GM19035 (cell line): ENCODE measurements around the gene ZNRF3.
"Not testable (repeated sequence)": the region's sequence is repeated elsewhere in the genome, so short reads cannot be mapped to it uniquely, and the experiment has no call there.

ENCODE experiments used
- ATAC-seq: cut with Tn5 transposase; IDR thresholded peaks from one replicate; pipeline ENCODE4 v1.9.1; 2021; ENCODE audit not compliant: unreplicated experiment

Gene ZNRF3

DNA sequence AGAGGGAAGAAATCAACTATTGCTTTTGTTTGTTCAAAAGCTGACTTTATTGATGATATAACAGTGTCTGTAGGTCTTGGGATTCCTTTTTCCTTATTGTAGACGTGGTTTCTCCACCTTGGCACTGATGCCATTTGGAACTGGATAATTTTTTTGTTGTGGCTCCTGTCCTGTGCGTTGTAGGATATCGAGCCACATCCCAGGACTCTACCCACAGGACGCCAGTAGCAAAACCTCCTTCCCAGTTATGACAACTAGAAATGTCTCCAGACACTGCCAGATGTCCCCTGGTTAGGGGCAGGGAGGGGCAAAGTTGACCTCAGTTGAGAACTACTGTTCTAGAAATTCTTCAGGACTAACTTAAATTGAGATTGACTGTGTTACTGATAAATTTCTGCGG, 45.8 kb downstream of the ZNRF3 start:
- no peak for ATAC-seq

DNA sequence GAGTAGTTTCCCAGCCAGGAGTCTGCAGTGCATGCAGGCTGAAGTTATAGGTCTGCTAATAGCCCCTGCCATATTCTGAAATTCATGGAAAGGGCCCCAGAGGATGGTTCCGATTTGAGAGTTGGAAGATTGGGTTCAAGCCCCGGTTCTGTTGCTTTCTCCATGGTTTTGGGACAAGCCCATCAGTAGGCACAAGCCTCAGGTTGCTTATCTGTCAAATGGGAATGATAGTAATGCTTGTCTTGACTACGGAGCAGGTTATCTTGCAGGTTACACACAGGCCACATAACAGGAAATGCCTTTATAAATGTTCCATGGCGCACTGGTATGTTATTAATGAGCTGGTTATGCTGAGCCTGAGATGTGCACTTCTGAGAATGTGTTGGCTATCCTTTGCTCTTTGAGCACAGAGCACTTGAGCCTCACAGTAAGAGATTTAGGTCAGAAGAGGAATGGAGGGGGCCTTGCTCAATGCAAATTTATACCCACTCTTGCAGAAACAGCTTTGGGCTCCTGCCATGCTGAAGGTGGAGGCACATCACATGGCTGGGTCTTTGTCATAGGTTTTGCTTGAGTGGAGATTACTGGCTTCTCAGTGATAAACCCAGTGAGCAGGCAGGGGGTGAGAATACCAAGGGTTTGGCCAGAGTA, 47.1 kb downstream of the ZNRF3 start:
- ATAC-seq: no peak

DNA sequence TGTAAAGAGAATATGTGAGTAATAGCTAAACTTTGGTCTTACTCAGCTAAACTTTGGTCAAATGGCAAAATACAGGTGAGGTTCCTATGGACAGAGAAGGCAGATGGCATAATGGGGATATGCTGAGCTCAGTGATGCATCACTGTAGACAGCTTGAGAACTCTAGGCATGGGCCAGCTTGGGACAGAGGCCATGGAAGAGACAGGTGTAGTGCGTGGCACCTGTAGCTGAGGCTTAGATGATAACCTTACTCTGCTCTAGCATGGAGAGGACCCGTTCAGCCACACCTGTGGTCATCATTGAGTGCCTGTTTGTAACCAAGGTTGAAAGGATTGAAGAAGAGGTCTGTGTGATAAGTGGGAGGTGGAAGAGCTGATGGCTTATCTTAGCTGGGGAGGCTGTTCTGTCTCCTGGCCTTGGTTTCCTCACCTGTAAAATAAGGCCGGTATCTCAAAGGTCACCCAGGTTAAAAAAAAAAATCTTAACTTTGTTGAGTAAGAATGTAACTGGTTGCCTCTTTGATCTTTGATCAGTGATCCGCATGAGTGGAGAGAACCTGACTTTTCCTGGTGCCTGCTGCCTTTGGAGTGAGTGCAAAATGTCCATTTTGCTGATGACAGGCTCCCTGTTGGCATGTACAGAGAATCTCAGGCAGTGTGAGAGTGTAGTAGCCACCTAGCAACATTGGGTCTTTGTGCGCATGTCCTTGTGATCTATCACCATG, 48.6 kb downstream of the ZNRF3 start:
- no peak for ATAC-seq

DNA sequence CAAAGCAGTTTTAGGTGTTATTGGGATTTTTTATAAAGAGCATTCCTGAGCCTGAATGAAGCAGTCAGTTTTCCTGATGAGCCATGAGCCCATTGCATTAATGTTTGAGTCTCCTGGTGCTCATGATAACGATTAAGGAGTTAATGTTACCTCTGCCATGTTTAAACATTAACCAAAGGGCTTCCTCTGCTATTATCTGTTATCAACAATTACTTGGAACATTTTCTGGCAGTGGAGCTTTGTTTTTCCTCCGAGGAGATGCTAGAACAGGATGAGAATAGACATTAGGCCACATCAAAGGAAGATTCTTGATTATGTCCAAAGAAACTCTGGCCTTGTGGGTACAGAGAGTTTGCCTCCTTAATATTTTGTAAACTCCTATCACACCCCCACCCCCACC, 49.9 kb downstream of the ZNRF3 start:
- ATAC-seq: no peak

DNA sequence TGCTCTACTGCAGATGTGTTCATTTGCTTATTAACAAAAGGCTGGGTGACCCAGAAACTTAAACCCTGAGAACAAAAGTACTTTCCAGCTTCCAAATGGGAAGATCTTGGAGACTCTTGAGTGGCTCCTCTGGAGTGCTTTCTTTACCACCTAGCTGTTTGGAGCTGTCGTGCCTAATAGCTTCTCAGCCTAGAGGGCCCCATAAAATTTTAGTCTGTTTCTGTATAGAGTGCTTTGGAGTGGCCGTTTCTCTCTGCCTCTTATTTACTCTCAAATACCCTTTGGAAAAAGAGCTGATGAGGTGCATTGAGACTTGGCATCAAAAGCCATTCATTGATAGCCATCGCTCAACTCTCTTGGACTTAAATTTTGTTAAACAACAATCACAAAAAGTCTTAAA, 50.7 kb downstream of the ZNRF3 start:
- ATAC-seq: no peak

DNA sequence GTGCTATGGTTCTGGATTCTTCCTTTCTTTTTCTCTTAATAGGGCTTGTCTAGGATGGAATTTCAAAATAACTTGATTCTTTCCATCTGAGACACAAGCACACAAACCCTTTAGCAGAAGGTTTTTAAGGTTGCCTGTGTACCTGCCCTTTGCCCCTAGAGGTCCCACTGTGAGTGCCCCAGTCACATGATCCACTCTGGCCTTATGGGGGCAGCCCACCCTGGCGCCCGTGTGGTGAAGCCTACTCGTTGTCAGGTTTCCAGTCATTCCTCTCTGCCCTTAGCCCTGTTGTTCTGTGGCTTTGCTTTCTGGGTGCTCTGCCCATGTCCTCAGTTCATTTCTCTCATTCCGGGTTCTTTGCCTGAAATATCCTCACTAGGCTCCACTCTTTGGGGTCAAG, 51.8 kb downstream of the ZNRF3 start:
- no peak for ATAC-seq

DNA sequence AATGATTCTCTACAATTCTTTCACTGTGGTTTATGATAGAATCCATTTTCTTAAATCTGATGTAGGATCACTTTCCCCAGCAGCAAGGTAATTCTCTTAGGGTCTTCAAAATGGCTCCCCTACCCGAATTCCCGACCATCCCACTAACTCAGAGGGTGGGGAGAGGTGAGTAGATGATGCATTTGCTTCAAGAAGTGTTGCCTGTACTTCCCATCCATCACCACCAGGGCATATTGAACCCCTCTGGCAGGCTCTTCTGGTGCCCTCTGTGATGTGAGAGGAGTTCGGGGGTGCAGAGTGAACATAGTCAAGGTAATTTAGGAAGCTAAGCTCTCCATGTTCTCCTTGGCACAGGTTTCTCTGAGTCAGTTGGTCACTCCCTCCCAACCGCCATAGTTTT, 52.3 kb downstream of the ZNRF3 start:
- no peak for ATAC-seq

DNA sequence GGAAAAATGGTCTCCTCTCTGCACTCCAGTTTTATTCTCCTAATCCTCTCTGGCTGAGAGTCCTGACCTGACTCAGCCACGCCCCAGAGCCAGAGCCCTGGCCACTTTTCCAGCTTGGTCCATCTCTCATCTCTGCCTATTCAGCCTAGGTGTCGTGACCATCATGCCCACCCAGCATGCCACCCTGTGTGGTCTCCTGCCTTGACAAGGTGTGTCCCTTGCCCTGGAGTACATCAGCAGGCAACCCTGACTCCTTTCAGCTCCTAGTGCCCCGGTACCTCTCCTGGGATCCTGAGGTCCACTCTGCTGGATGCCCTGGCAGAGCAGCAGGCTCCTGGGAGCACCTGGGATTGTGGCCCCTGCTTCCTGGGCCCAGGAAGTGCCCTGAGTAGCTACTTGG, 52.8 kb downstream of the ZNRF3 start:
- no peak for ATAC-seq

DNA sequence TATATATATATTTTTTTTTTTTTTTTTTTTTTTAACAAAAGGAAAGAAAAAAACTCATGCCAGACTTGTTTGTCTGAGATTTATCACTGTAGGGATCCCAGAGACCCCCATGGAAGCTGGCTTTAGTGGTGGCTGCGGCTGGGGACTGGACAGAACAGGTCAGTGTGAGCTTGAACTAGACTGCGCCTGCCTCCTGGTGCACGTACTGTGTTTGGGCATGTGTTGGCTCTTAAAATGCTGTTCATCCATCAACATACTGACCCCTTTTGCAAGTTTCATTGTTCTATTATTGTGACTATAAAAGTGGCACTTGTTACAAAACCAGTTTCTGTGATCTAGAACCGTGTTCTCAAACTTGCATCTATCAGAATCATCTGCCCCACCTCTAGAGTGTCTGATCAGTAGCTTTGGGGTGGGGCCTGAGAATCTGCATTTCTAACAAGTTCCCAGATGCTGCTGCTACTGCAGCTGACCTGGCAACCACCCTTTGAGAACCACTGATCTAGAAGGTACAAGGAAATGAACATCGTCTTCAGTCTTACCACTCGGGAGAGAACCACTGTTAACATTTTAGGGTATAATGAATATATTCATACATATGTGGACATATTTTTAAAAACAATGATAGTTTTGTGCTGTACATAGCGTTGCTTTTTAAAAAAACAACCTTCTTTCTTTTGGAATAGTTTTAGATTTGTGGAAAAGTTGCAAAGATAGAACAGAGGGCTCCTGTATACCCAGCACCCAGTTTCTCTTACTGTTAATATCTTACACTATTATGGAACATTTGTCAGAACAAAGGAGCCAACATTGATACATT, 54.0 kb downstream of the ZNRF3 start:
- ATAC-seq: no peak

DNA sequence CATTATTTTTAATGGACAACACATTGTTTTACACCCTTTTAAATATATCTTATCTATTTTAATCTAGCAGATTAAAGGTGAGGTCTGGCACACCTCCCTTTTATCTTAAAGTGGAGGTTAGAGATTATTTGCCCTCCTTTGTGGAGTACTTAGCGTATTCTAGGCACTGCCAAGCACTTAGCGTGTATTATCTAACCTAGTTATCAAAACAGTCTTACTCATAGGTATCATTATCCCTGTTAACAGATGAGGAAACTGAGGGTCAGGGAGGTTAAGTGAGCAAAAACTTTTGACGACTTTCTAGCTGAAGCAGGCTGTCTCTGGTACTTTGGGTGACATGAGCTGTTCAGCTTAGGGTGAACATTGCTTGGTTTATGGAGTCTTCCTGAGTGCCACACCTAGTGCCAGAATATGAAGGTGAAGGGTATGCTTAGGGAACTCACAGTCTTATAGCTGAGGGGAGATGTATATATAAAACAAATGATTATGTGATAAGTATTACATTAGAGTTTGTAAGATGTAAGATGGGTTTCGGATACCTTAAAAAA, 55.0 kb downstream of the ZNRF3 start:
- no peak for ATAC-seq

DNA sequence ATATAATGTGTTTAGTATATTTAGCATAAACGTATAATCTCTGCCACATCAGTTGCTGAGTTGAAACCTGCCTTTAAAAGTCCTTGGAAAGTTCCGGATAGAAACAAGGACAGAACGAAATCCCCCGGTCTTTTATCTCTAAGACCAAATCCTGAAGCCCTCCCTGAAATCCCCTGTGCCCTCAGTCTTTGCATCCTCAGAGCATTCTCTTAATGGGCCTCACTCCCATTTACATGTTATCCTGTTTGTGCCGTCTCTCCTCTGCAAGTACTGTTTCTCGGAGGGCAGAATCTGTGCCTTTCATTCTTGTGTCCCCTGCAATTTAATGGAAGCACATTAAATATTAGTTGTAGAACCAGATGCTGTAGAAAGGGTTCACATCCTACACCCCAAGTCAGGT, 56.0 kb downstream of the ZNRF3 start:
- no peak for ATAC-seq

DNA sequence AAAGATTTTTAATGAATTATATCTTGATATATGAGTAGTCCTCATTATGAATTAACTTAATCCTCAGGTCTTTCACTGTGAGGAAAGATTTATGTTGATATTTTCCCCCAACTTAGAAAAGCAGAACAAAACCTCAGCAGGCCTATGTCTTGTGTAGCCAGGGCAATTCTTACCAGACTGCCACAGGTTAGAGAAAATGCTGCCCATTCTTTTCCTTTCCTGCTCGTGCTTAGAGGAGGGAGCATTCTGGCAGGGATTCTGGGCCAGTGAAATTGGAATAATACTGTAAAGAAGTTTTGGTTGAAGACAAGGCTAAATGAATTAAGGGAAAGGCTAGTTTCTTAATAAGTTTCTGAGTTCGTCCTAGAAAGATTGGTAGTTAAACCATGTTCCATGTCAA, 56.6 kb downstream of the ZNRF3 start:
- no peak for ATAC-seq

DNA sequence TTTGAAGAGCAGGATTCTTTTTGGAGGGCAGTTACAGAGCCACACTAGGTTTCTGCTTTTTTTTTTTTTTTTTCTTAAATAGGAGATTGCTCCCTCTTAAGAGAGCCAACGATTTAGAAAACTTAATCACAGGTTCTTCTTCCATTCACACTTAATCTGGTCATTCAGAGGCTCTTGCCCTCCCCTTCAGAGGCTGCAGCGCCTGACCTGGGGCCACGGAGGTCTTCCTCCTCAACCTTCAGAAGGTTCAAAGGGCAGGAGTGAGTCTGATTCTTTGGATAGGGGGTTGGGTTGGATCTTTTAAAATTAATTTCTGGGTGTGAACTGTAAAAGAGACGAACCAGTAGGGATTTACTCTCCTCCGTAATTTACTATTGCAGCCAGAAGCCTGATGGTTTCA, 57.1 kb downstream of the ZNRF3 start:
- ATAC-seq: no peak

DNA sequence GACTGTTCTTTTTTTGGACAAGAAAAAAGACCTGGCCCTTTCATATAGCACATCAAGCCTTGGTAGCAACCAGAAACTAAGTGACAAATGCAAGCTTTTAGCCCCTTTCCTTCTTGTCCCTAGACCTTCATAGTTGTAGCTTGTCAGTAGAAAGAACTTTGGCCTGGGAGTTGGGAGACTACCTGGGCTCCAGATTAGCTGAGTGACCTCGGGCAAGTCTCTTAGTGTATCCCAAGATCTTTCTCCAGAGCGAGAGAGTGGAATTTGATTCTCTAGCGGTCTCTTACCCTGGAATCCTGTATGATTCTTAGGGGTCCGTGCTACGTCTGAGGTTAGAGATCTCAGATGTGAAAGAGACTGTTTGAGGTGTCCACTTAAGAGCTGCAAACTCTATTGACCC, 59.0 kb downstream of the ZNRF3 start:
- ATAC-seq: no peak

DNA sequence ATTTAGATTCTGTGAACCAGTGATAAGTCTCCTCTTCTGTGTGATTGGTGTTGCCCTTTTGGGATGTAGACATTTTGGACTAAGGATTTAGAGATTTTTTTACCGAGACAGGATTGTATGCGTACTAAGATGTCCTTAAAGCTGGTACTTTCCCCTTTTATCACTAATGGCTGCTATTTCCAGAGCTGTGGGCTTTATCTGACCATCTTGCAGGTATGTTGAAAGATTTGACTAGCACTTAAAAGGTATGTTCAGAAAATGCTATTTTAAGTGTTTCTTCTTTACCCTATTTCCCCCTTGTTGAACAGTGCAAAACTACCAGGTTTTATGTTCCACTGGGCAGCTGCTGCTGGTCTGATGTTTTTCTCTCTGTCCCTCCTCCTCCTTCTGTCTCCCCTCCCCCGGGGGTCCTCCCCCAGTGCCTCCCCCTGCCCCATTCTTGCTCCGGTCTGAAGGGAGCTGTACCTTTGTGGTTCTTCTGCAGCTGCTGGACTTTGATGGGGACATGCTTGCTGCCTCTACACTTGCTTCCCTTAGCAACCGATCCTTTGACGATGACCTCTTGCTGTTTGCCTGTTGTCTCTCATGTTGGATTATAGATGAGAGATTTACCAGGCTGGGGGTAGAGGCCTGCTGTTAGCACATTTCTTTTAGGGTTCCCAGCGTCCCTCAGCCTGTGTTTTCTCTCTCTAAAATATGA, 59.6 kb downstream of the ZNRF3 start:
- ATAC-seq: no peak

DNA sequence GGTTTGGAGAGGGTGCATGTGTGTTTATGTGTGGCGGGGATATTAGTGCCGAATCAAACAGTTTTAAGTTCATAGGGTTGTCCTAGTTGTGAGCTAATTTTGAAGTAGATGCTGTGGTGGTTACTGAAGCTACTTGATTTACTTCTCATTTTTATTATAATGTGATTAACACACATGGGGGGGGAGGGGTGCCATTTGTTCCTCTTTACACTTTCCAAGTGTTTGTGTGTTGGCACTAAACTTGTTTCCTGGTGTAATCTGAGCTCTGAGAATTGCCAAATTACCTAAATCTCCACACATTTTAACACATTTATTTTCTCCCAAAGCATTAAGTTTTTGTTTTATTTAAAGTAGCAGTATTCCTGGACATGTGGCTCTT, 60.1 kb downstream of the ZNRF3 start:
- ATAC-seq: no peak

DNA sequence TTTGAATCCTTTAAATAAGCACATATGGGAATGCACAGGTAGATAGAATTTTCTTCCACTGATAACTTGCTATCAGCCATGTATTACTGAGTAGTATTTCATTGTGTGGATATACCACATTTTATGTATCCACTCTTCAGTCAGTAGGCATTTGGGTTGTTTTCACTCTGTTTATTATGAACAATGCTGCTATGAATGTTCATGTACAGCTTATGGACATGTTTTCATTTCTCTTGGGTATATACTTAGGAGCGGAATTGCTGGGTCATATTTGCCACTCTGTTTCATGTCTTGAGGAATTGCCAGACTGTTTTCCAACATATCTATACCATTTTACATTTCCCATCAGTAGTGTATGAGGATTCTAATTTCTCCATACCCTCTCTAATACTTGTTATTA, 63.8 kb downstream of the ZNRF3 start:
- ATAC-seq: no peak

DNA sequence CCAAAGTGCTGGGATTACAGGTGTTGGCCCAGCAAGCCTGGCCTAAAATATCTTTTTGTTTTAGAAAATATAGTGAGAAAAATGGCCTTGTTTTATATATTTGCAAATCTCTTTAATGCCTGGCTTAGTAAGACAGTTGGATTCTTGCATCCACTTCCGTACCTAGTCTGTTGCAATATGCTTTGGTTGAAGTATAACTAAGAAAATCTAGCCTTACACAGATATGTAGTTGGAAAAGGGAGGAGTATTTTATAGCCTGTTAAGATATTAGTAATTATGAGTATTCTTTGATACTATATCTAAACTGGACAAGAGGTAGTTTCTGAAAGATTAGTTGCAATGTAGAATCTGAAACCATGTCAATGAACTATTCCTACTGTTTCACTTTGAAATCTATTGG, 65.1 kb downstream of the ZNRF3 start:
- ATAC-seq: no peak

DNA sequence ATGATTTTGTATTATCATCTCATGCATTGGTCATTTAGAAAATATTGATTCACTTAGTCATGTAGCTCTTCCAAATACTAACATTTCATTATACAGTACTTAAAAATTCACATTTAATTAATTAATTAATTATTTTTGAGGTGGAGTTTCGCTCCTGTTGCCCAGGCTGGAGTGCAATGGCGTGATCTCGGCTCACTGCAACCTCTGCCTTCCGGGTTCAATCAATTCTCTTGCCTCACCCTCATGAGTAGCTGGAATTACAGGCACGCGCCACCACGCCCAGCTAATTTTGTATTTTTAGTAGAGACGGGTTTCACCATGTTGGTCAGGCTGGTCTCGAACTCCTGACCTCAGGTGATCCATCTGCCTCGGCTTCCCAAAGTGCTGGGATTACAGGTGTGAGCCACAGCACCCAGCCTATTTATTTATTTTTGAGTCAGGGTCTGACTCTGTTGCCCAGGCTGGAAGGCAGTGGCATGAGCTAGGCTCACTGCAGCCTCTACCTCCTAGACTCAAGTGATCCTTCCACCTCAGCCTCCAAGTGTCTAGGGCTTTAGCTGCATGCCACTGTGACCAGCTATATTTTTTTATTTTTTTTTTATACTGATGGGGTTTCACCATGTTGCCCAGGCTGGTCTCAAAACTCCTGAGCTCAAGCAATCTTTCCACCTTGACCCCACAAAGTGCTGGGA, 65.6 kb downstream of the ZNRF3 start:
- ATAC-seq: not testable (repeated sequence)

DNA sequence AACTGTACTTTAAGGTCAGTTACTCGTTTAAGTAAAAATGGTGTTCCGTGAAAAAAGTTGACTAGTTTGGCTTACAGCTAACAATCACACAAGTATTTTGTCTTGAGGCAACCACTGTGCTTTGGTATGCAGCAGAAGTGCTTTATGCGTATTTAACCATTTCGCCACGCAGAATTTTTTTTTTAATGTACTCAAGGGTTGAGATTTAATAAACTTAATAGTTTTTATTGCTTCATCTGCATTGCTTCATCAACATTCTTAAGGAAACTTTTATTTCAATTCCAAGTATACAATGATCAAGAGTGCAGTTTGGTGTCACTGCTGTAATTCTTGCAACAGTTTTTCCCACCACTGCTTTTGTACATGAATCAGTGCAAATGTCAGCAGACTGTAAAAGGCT, 66.4 kb downstream of the ZNRF3 start:
- ATAC-seq: no peak
